ENCODE results near the gene NDRG3.
A peak's percentile ranks its signal among the peaks of the same experiment; 100 is the strongest.

NDRG3 gene

DNA sequence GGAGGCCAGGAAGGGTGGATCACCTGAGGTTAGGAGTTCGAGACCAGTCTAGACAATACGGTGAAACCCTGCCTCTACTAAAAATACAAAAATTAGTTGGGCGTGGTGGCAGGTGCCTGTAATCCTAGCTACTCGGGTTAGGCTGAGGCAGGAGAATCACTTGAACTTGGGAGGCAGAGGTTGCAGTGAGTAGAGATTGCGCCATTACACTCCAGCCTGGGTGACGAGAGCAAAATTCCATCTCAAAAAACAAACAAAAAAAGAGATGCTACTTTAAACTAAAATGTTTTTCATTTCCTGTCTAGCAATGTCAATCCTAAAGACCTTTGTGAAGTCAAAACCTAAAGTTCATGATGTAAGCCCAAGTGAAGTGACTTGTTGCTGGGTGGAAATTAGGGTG lies 14.8 kb upstream of the NDRG3 start:
- TF ChIP-seq, protein P1, sequence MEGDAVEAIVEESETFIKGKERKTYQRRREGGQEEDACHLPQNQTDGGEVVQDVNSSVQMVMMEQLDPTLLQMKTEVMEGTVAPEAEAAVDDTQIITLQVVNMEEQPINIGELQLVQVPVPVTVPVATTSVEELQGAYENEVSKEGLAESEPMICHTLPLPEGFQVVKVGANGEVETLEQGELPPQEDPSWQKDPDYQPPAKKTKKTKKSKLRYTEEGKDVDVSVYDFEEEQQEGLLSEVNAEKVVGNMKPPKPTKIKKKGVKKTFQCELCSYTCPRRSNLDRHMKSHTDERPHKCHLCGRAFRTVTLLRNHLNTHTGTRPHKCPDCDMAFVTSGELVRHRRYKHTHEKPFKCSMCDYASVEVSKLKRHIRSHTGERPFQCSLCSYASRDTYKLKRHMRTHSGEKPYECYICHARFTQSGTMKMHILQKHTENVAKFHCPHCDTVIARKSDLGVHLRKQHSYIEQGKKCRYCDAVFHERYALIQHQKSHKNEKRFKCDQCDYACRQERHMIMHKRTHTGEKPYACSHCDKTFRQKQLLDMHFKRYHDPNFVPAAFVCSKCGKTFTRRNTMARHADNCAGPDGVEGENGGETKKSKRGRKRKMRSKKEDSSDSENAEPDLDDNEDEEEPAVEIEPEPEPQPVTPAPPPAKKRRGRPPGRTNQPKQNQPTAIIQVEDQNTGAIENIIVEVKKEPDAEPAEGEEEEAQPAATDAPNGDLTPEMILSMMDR (conservative IDR thresholded peaks at IDR 0.05), result no peak
- H3K27ac ChIP-seq, result no peak overlapping the region

DNA sequence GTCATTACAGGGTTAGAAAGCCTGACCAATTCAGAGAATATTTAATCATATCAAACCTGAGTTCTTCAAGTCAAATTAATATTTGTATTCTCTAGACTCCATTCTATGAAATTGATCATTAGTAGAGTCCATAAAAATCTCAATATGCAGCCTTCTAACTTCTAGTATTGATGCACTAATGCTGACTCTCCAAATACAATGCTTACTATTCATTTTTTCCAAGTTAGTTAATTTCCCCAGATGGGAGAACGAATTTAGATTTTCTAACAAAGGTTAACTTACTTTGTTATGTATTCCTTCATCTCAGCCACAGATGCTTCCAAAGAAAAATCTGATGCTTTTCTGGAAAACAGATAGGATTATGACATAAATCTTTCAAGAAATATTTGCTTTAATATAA lies 12.4 kb upstream of the NDRG3 start:
- H3K27ac ChIP-seq, result no peak overlapping the region
- TF ChIP-seq, protein P1 (conservative IDR thresholded peaks at IDR 0.05), result no peak

DNA sequence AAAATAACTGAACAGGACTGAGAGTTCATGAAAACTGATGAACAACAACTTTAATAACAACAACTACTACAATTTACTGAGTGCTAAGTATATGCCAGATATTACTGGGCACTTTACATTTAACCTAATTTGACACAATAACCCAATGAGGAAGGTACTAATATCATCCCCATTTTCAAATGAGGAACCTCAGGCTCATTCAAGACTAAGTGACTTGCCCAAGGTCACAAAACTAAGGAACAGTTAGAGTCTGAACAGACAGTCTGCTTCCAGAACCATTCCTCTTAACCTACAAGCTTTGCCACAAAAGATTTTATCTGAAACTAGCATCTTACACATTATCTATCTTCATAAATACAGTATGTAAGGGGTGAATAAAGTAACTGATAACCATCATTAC lies 10.6 kb upstream of the NDRG3 start:
- H3K27ac ChIP-seq, result no peak overlapping the region
- TF ChIP-seq, protein P1 (conservative IDR thresholded peaks at IDR 0.05), result no peak

DNA sequence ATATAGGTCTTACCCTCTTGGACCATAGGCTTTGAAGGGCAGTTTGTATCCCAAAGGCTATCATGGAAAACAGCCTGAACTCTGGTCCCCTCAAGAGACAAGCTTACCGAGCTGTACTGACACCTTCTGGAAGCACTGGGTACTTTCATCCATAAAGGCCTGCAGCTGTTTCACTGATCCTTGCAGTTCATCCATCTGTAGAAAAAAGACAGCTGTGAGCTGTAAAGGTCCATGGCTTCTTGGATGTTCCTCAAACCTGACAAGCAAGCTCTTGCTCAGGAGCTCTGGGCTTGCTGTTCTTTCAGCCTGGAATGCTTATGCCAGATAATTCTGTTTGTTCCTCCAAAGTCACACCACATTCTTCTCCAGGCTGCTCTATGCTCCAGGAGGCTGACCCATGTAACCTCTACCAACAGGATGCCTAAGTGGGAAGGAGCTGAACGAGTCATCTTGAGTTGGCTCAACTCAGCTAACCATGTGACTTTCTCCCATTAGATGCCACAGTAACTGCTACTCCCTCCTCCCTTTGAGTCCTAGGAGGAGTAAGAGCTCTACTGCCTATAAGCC lies 8.8 kb upstream of the NDRG3 start:
- TF ChIP-seq, protein P1 (conservative IDR thresholded peaks at IDR 0.05), result peak; percentile 92
- no peak overlapping the region for H3K27ac ChIP-seq

DNA sequence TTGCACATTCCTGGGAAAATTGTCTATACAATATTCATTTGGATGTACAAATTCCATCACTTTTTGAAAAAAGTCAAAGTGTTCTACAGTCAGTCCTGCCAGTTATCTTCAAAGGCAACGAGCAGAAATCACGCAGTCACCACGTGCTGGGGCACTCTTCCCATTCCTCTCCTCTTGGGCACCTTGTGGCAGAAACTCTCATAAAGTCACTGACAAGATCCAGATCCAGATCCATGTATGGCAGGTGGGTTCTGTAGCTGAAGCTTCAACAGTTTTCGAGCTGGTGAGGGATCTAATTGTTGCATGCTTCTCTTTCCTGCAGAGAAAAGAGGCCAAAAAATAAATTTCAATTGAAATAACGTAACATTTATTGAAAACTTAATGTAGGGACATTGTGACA lies 6.7 kb upstream of the NDRG3 start:
- no peak overlapping the region for H3K27ac ChIP-seq
- TF ChIP-seq, protein P1 (conservative IDR thresholded peaks at IDR 0.05), result no peak

DNA sequence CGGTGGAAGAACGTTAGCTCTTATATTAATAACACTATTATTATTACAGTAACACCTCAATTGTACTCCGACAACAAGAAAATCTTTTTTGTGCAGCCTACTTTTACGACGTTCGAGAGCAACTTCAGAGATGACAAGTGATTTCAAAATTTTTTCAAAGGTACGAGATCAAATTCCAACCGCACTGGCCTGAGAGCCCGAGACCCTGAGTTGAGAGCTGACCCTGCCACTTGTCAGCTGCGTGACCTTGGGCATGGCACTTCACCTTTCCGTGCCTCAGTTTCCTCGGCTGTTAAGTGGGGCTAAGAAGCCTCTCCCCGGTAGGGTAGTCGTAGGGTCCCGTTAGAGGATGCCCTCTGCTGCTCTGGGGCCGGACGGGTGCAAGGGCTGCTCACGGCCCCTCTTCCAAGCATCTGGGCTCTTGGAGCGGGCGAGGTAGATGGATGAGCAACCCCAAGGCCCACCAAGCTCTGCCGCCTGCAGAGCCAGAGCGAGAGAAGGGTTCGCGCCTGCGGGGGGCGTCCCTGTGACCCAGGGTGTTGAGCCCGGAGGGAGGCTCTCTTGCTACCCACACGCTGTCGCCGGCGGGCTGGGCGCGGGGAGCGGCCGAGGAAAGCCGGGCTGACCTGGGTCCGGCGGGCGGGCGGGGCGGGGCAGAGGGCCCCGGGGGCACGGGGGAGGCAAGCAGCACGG lies 510 bp downstream of the NDRG3 start:
- TF ChIP-seq, protein P1 (conservative IDR thresholded peaks at IDR 0.05), result no peak
- H3K27ac ChIP-seq, result peak overlapping the region; percentile 92

DNA sequence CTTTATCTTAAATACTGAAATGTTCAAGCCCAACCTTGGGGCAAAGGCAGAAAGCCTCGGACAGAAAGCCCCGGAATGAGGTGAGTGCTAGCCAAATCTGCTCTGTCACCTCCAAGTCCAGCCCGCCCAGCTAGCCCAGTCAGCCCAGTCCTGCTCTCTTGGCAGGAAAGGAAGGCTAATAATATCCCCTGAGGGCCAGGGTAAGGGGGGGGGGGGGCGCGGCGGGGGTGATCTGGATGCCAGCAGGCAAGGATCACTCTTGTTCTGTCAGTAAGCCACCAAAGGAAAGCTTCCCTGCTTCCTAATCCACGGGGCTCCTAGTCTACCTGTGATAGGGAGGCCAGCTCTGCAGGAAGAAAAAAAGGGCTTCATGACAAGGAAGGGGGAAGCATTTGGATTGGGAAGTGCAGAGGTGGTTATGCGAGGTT lies 1.1 kb downstream of the NDRG3 start:
- TF ChIP-seq, protein P1 (conservative IDR thresholded peaks at IDR 0.05), result no peak
- H3K27ac ChIP-seq, result peak overlapping the region; percentile 92

Measured in VCaP (cell line).